HL-60 (cell line): ENCODE measurements around the gene TBC1D9B.

Experiments
- CTCF ChIP-seq: IDR thresholded peaks from one replicate; pipeline ENCODE4 v1.5.1; 2011; ENCODE audit warnings: low read length, control low read depth, inconsistent platforms; ENCODE audit not compliant: insufficient read depth
- POLR2AphosphoS5 ChIP-seq: IDR thresholded peaks from 2 replicates; pipeline ENCODE4 v1.6.1; 2012; ENCODE audit warnings: low read depth

- no peak for TF ChIP-seq CTCF
- TF ChIP-seq POLR2AphosphoS5: no peak
Observed at GRCh38 chr5:179875741-179876609, 31.7 kb downstream of the TBC1D9B start.
